Activated T-cell treated with anti-CD3 and anti-CD28 coated beads for 48 hours (primary cell): ENCODE data around the gene GOLT1B.
"Not testable (repeated sequence)": the region's sequence is repeated elsewhere in the genome, so short reads cannot be mapped to it uniquely, and the experiment has no call there.

ENCODE experiments used
- DNase-seq: peaks from one replicate; pipeline ENCODE4 v3.0.0-alpha.2; 2020; ENCODE audit warnings: low read depth

Gene GOLT1B

GRCh38 chr12:21501258-21502163, at the start of gene GOLT1B, which contains the start of gene RECQL:
Gene GOLT1B (plus strand): TSS chr12:21501789. CDS start chr12:21501924, 135 bp downstream.
Gene RECQL (minus strand): TSS chr12:21501635. CDS start chr12:21499570, 2,065 bp downstream.
- DNase-seq = peak; percentile 77

GRCh38 chr12:21453312-21453852, 48.2 kb upstream of the GOLT1B start:
- no peak for DNase-seq

GRCh38 chr12:21456291-21456780, 45.3 kb upstream of the GOLT1B start:
- peak; percentile 15 for DNase-seq

- no peak for DNase-seq
Measured at GRCh38 chr12:21459474-21459873, 42.1 kb upstream of the GOLT1B start.

GRCh38 chr12:21467334-21467733, 34.3 kb upstream of the GOLT1B start:
- not testable (repeated sequence) for DNase-seq

- DNase-seq = no peak
Measured at GRCh38 chr12:21471294-21471693, 30.3 kb upstream of the GOLT1B start.

- DNase-seq = no peak
Measured at GRCh38 chr12:21472197-21472823, 29.3 kb upstream of the GOLT1B start.

- DNase-seq = no peak
Measured at GRCh38 chr12:21475552-21475951, 26.0 kb upstream of the GOLT1B start.

GRCh38 chr12:21476949-21477348, 24.6 kb upstream of the GOLT1B start:
- DNase-seq = no peak

GRCh38 chr12:21478756-21479455, 22.7 kb upstream of the GOLT1B start:
- DNase-seq = no peak

GRCh38 chr12:21483531-21483930, 18.1 kb upstream of the GOLT1B start:
- no peak for DNase-seq

- no peak for DNase-seq
Measured at GRCh38 chr12:21485998-21486397, 15.6 kb upstream of the GOLT1B start.

GRCh38 chr12:21499765-21500164, 1.8 kb upstream of the GOLT1B start:
- DNase-seq = no peak

GRCh38 chr12:21500786-21501257, 767 bp upstream of the GOLT1B start:
- DNase-seq = no peak

GRCh38 chr12:21502164-21502496, 541 bp downstream of the GOLT1B start:
- DNase-seq = peak; percentile 39

- DNase-seq = no peak
Measured at GRCh38 chr12:21502872-21503271, 1.3 kb downstream of the GOLT1B start.

- no peak for DNase-seq
Measured at GRCh38 chr12:21505888-21506287, 4.3 kb downstream of the GOLT1B start.

GRCh38 chr12:21507849-21508248, 6.3 kb downstream of the GOLT1B start:
- DNase-seq = no peak

GRCh38 chr12:21509768-21510167, 8.2 kb downstream of the GOLT1B start:
- no peak for DNase-seq

- no peak for DNase-seq
Measured at GRCh38 chr12:21516281-21516680, 14.7 kb downstream of the GOLT1B start.

- no peak for DNase-seq
Measured at GRCh38 chr12:21518451-21518850, 16.9 kb downstream of the GOLT1B start.

GRCh38 chr12:21521541-21521940, 20.0 kb downstream of the GOLT1B start:
- DNase-seq = no peak
